NCI-H524 treated with DMSO at 0.1 percent for 48 hours (cell line): Measurements from ENCODE around the gene CNTNAP4.

Source experiments
- DNase-seq: peaks from one replicate; lab custom pipeline; 2025; lab: John Stamatoyannopoulos, UW

Gene CNTNAP4

GRCh38 chr16:76396977-76397376 is 119.8 kb downstream of the CNTNAP4 start:
- DNase-seq, result no peak

- DNase-seq, result peak; percentile 89
These were observed 132.5 kb downstream of the CNTNAP4 start for GRCh38 chr16:76409706-76410105.

GRCh38 chr16:76421571-76421970 is 144.4 kb downstream of the CNTNAP4 start:
- no peak for DNase-seq

- DNase-seq, result no peak
These were observed 151.7 kb downstream of the CNTNAP4 start for GRCh38 chr16:76428858-76429257.

- no peak for DNase-seq
These were observed 164.2 kb downstream of the CNTNAP4 start for GRCh38 chr16:76441391-76441790.

- peak; percentile 66 for DNase-seq
These were observed 164.7 kb downstream of the CNTNAP4 start for GRCh38 chr16:76441876-76442275.

GRCh38 chr16:76443973-76444372 is 166.8 kb downstream of the CNTNAP4 start:
- DNase-seq, result no peak

GRCh38 chr16:76444832-76445231 is 167.6 kb downstream of the CNTNAP4 start:
- DNase-seq, result peak; percentile 51

- DNase-seq, result no peak
These were observed 168.6 kb downstream of the CNTNAP4 start for GRCh38 chr16:76445815-76446214.

- DNase-seq, result no peak
These were observed 169.1 kb downstream of the CNTNAP4 start for GRCh38 chr16:76446251-76446650.

- no peak for DNase-seq
These were observed 173.7 kb downstream of the CNTNAP4 start for GRCh38 chr16:76450890-76451289.

- DNase-seq, result no peak
These were observed 178.1 kb downstream of the CNTNAP4 start for GRCh38 chr16:76455257-76455656.

GRCh38 chr16:76456016-76456415 is 178.8 kb downstream of the CNTNAP4 start:
- DNase-seq, result no peak

GRCh38 chr16:76459111-76459510 is 181.9 kb downstream of the CNTNAP4 start:
- no peak for DNase-seq

GRCh38 chr16:76461836-76462235 is 184.6 kb downstream of the CNTNAP4 start:
- DNase-seq, result no peak

GRCh38 chr16:76464955-76465620 is 187.9 kb downstream of the CNTNAP4 start:
- no peak for DNase-seq

GRCh38 chr16:76466871-76467270 is 189.7 kb downstream of the CNTNAP4 start:
- no peak for DNase-seq

- DNase-seq, result no peak
These were observed 196.8 kb downstream of the CNTNAP4 start for GRCh38 chr16:76474048-76474447.

- DNase-seq, result no peak
These were observed 200.9 kb downstream of the CNTNAP4 start for GRCh38 chr16:76478105-76478504.

GRCh38 chr16:76483307-76483909 is 206.2 kb downstream of the CNTNAP4 start:
- DNase-seq, result no peak

- no peak for DNase-seq
These were observed 206.8 kb downstream of the CNTNAP4 start for GRCh38 chr16:76484020-76484419.

GRCh38 chr16:76486740-76487139 is 209.5 kb downstream of the CNTNAP4 start:
- no peak for DNase-seq

- no peak for DNase-seq
These were observed 210.3 kb downstream of the CNTNAP4 start for GRCh38 chr16:76487411-76488064.

- DNase-seq, result no peak
These were observed 210.8 kb downstream of the CNTNAP4 start for GRCh38 chr16:76488065-76488417.
